HL-60 (cell line): Measurements from ENCODE around the gene SRCIN1.

Source experiments
- CTCF ChIP-seq: IDR thresholded peaks from one replicate; pipeline ENCODE4 v1.5.1; 2011; ENCODE audit warnings: low read length, control low read depth, inconsistent platforms; ENCODE audit not compliant: insufficient read depth
- GABPA ChIP-seq: IDR thresholded peaks from 2 replicates; pipeline ENCODE4 v1.6.1; 2012; ENCODE audit warnings: low read depth
- POLR2AphosphoS5 ChIP-seq: IDR thresholded peaks from 2 replicates; pipeline ENCODE4 v1.6.1; 2012; ENCODE audit warnings: low read depth
- TF ChIP-seq, protein P1 (sequence below): IDR thresholded peaks from 2 replicates; pipeline ENCODE4 v1.6.1; 2012; ENCODE audit warnings: low read depth; ENCODE audit not compliant: insufficient replicate concordance

DNA sequence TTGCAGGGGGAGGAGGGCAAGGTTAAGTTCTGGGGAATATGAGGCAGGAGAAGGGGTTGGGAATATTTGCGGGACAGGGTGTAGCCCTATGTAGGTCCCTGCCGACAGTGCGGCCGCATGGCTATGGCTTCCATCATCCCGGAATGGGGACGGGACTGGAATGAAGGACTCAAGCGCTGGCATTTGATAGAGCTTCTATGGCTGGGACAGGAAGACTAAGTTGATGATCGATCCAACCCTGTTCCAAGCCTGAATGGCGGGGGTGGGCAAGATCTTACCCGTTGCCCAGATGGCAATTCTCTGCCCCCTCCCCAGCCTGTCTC, 47.1 kb downstream of the SRCIN1 start:
- TF ChIP-seq CTCF (no peak), POLR2AphosphoS5 (no peak), GABPA (no peak)
- TF ChIP-seq, protein P1, sequence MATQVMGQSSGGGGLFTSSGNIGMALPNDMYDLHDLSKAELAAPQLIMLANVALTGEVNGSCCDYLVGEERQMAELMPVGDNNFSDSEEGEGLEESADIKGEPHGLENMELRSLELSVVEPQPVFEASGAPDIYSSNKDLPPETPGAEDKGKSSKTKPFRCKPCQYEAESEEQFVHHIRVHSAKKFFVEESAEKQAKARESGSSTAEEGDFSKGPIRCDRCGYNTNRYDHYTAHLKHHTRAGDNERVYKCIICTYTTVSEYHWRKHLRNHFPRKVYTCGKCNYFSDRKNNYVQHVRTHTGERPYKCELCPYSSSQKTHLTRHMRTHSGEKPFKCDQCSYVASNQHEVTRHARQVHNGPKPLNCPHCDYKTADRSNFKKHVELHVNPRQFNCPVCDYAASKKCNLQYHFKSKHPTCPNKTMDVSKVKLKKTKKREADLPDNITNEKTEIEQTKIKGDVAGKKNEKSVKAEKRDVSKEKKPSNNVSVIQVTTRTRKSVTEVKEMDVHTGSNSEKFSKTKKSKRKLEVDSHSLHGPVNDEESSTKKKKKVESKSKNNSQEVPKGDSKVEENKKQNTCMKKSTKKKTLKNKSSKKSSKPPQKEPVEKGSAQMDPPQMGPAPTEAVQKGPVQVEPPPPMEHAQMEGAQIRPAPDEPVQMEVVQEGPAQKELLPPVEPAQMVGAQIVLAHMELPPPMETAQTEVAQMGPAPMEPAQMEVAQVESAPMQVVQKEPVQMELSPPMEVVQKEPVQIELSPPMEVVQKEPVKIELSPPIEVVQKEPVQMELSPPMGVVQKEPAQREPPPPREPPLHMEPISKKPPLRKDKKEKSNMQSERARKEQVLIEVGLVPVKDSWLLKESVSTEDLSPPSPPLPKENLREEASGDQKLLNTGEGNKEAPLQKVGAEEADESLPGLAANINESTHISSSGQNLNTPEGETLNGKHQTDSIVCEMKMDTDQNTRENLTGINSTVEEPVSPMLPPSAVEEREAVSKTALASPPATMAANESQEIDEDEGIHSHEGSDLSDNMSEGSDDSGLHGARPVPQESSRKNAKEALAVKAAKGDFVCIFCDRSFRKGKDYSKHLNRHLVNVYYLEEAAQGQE: no peak
